HUES6 (cell line): Measurements from ENCODE around the gene PHLDA3.
"Not testable (repeated sequence)": the region's sequence is repeated elsewhere in the genome, so short reads cannot be mapped to it uniquely, and the experiment has no call there.

Source experiments
- H3K27ac ChIP-seq: 2 replicates; pipeline ENCODE4 v1.7.0; 2013; ENCODE audit warnings: low read depth, mild to moderate bottlenecking, low read length, inconsistent platforms
- H3K27me3 ChIP-seq: 2 replicates; pipeline ENCODE4 v1.6.1; 2013; ENCODE audit warnings: low read length; ENCODE audit not compliant: control insufficient read depth, insufficient read depth
- H3K36me3 ChIP-seq: 2 replicates; pipeline ENCODE4 v1.6.1; 2013; ENCODE audit warnings: low read length; ENCODE audit not compliant: control insufficient read depth, insufficient read depth
- H3K4me1 ChIP-seq: 2 replicates; pipeline ENCODE4 v1.6.1; 2013; ENCODE audit warnings: low read length; ENCODE audit not compliant: control insufficient read depth, insufficient read depth
- H3K4me3 ChIP-seq: 2 replicates; pipeline ENCODE4 v1.5.1; 2013; ENCODE audit warnings: low read depth, low read length
- H3K9ac ChIP-seq: one replicate; pipeline ENCODE4 v1.6.1; 2013; ENCODE audit warnings: mild to moderate bottlenecking, low read length
- H3K9me3 ChIP-seq: 2 replicates; pipeline ENCODE4 v1.6.1; 2013; ENCODE audit warnings: low read depth, low read length; ENCODE audit not compliant: control insufficient read depth, insufficient read depth

The PHLDA3 gene

DNA sequence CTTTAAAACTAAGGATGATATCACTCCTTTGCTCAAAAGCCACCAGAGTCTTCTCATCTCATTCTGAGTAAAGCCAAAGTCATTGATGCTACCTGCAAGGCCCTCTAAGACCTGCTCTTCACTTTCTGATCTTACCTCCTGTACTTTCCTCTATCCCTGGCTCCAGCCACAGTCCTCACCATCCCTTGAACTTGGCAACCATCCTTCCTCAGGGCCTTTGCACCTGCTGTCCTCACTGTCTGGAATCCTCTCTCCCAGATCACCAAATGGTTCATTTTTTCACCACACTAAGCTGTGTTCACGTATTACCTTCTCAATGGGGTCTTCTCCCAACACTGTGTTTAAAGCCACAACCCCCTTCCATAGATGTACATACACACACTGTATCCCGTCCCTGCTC, 4.3 kb upstream of the PHLDA3 start:
- no peak overlapping the region for H3K4me3 ChIP-seq
- H3K27ac ChIP-seq: no peak overlapping the region
- H3K4me1 ChIP-seq: peaks cover 8% of the 10 kb centered on the region
- H3K27me3 ChIP-seq: peaks cover 38% of the 10 kb centered on the region
- no peaks in the 10 kb centered on the region; the same call in 1 of the 2 replicates for H3K36me3 ChIP-seq
- H3K9me3 ChIP-seq: no peaks in the 10 kb centered on the region
- no peak overlapping the region for H3K9ac ChIP-seq

DNA sequence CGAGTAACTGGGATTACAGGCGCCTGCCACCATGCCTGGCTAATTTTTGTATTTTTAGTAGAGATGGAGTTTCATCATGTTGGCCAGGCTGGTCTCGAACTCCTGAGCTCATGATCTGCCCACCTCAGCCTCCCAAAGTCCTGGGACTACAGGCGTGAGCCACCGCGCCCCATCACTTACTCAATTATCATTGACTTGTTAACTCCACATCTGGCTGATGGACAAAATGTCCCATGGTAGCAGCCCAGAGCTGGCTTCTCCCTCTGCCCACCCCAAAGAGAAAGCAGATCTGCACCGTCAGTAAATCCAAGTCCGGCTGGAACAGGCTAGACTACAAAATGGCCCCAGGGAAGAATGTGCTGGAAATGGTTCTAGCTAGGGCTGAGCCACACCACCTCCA, 3.3 kb upstream of the PHLDA3 start:
- H3K27ac ChIP-seq, H3K4me3 ChIP-seq, H3K9ac ChIP-seq, H3K36me3 ChIP-seq, H3K9me3 ChIP-seq: not testable (repeated sequence)
- Histone ChIP-seq H3K27me3 (peaks cover 43% of the 10 kb centered on the region), H3K4me1 (peaks cover 16% of the 10 kb centered on the region)

DNA sequence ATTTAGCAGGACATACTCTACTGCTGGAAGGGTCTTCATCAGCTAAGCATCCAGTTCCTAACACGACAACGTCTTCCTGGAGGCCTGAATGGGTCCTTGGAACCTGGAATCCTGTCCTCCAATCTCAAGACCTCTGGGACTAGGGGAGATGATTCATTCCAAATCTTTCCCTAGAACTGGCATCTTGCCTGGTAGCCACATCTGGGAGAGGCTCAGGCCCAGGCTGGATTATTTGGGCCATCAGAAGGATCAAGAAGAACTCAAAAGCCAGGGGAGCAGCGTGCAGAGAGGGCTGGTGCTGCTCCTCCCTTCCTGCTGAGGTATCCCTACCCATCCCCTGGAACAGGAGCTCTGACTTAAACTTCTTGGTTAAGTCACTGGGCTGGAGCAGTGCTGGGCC, 2.8 kb upstream of the PHLDA3 start:
- peaks cover 16% of the 10 kb centered on the region for H3K4me1 ChIP-seq
- H3K9me3 ChIP-seq: no peaks in the 10 kb centered on the region
- H3K27me3 ChIP-seq: peaks cover 43% of the 10 kb centered on the region

DNA sequence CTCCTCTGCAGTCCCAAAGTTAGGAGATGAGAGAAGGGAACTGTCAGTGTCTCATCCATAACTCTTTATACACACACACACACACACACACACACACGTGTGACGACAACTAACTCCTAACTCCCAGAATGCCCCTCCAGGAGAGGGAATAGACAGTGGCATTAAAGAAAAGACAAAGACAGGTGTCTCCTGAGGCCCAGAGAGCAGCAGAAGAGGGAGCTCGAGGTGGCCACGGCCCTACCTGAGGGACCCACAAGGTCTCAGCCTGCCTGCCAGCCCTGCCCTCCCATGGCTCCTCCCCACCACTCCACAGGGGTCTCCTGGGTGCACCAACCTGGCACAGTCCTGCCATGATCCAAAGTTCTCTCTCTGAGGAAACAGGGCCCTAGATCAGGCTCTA, 1.6 kb upstream of the PHLDA3 start:
- peaks cover 9% of the 10 kb centered on the region for H3K36me3 ChIP-seq
- no peak overlapping the region for H3K27ac ChIP-seq
- no peak overlapping the region for H3K4me3 ChIP-seq
- H3K9me3 ChIP-seq: no peaks in the 10 kb centered on the region
- H3K27me3 ChIP-seq: peaks cover 39% of the 10 kb centered on the region
- no peak overlapping the region for H3K9ac ChIP-seq
- H3K4me1 ChIP-seq: peaks cover 16% of the 10 kb centered on the region

More for the DNA sequence above, 2.8 kb upstream of the PHLDA3 start:
- no peak overlapping the region for H3K27ac ChIP-seq
- H3K9ac ChIP-seq: no peak overlapping the region
- no peak overlapping the region for H3K4me3 ChIP-seq
- no peaks in the 10 kb centered on the region; the same call in 1 of the 2 replicates for H3K36me3 ChIP-seq

DNA sequence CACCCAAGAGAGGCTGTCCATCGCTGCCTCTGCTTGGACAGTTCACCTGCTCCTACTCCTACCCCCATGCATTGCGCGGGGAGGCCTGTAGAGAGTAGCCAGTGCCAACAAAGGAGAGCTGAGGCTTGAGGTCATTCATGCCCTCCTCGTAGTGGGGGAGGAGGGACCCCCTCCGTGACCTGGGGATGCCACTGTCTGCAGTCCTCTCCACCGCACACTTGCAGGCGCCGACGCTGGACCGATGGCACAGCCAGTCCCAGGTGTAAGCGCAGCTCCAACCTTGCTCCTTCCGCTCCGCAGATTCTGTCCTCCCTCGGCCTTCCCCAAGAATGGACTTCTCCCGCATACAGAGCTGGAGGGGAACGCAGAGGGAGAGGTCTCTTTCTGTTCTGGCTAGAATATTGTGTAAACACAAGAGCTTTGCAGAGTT, 672 bp upstream of the PHLDA3 start:
- Histone ChIP-seq H3K9me3 (no peaks in the 10 kb centered on the region), H3K36me3 (peaks cover 18% of the 10 kb centered on the region), H3K4me1 (peaks cover 16% of the 10 kb centered on the region), H3K4me3 (peak overlapping the region; percentile 99), H3K27me3 (peaks cover 36% of the 10 kb centered on the region), H3K27ac (no peak overlapping the region), H3K9ac (peak overlapping the region; percentile 1)

DNA sequence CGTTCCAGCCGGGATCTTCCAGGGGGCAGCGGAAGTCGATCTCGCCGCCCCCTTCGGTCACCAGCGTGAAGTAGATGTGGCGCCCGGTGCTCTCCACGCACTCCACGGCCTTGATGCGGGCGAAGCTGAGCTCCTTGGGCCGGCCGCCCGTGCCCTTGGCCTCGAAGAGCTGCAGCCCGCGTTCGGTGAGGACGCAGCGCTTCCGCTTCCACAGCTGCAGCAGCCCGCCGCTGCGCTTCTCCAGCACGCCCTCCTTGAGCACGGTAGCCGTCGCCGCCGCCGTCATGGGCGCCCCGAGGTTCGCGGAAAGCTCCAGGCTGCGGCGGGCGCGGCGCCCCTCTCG, 516 bp downstream of the PHLDA3 start:
- peak overlapping the region; percentile 99 for H3K4me3 ChIP-seq
- peak overlapping the region; percentile 93 for H3K27ac ChIP-seq
- peak overlapping the region; percentile 91 for H3K9ac ChIP-seq
- no peaks in the 10 kb centered on the region for H3K9me3 ChIP-seq
- H3K27me3 ChIP-seq: peaks cover 36% of the 10 kb centered on the region
- H3K36me3 ChIP-seq: peaks cover 25% of the 10 kb centered on the region
- H3K4me1 ChIP-seq: peaks cover 16% of the 10 kb centered on the region

DNA sequence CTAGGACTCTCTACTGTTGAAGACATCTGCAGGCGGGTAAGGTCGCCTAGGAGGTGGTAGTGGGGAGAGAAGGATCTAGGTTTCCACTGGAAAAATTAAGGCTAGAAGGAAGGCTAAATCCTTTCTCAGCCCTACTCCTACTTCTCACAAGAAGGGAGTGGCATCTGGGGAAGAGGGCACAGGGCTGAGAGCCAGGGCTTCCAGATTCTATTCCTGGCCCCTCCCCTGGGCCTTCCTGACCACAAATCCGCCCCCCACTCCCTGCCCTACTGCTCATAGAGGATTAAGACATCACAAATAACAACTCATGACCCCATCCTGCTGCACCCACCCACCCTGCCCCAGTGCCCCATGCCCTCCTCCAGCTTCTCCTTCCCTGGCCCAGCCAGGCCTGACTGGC, 2.5 kb downstream of the PHLDA3 start:
- H3K4me1 ChIP-seq: peaks cover 24% of the 10 kb centered on the region
- no peak overlapping the region for H3K27ac ChIP-seq
- H3K4me3 ChIP-seq: peak overlapping the region; percentile 99

DNA sequence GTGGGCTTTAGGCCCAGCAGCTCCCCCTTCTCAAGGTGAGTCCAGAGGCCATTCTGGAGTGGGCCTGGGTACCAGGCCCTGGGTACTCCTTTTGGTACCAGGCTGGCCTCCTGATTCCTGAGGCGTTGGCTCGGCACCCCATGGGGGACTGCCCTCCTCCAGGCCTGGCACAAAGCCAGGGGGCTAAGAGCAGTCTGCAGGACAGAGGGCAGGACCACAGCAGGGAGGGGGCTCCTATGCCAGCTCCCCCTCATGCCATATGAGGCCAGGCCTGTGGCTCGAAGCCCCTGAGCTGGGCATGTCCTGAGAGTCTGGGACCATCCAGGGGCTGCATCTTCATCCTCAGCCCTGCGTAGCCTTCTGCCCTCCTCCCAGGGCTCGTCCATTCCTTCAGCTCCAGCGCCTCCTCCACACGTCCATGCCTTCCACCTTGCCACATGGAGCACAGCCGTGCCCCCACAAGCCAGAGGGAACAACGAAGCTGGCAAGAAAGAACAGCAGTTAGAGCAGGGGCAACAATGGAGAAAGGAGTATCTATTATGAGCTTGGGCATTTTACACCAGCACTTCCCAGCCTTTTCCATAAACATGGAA, 3.2 kb downstream of the PHLDA3 start:
- Histone ChIP-seq H3K27me3 (peaks cover 25% of the 10 kb centered on the region), H3K4me3 (peak overlapping the region; percentile 99), H3K27ac (no peak overlapping the region), H3K36me3 (peaks cover 25% of the 10 kb centered on the region), H3K9me3 (no peaks in the 10 kb centered on the region), H3K9ac (no peak overlapping the region), H3K4me1 (peaks cover 27% of the 10 kb centered on the region)

More for the DNA sequence above, 2.5 kb downstream of the PHLDA3 start:
- Histone ChIP-seq H3K9ac (no peak overlapping the region), H3K27me3 (peaks cover 31% of the 10 kb centered on the region), H3K9me3 (no peaks in the 10 kb centered on the region), H3K36me3 (peaks cover 25% of the 10 kb centered on the region)

DNA sequence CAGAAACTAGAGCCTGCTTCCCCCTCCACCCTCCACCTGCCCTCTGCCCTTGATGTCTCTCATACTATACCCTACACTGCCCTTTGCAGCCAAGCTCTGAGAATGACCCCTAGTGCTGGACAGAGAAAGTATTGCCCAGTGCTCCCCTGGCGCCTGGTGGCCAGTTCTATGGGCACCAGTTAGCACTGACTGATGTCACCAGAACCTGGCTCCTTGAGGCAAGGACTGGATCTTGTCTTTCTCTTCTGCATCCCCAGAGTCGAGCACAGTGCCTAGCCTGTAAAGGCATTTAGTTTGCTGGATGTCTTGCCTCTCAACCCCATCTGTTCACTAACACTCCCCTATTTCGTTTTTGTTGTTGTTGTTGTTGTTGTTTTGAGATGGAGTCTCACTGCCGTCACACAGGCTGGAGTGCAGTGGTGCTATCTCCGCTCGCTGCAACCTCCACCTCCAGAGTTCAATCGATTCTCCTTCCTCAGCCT, 5.9 kb downstream of the PHLDA3 start:
- Histone ChIP-seq H3K9ac (no peak overlapping the region), H3K36me3 (peaks cover 25% of the 10 kb centered on the region), H3K4me3 (no peak overlapping the region), H3K27ac (no peak overlapping the region), H3K27me3 (peaks cover 3% of the 10 kb centered on the region; the same call in 1 of the 2 replicates), H3K9me3 (no peaks in the 10 kb centered on the region), H3K4me1 (peaks cover 17% of the 10 kb centered on the region)

DNA sequence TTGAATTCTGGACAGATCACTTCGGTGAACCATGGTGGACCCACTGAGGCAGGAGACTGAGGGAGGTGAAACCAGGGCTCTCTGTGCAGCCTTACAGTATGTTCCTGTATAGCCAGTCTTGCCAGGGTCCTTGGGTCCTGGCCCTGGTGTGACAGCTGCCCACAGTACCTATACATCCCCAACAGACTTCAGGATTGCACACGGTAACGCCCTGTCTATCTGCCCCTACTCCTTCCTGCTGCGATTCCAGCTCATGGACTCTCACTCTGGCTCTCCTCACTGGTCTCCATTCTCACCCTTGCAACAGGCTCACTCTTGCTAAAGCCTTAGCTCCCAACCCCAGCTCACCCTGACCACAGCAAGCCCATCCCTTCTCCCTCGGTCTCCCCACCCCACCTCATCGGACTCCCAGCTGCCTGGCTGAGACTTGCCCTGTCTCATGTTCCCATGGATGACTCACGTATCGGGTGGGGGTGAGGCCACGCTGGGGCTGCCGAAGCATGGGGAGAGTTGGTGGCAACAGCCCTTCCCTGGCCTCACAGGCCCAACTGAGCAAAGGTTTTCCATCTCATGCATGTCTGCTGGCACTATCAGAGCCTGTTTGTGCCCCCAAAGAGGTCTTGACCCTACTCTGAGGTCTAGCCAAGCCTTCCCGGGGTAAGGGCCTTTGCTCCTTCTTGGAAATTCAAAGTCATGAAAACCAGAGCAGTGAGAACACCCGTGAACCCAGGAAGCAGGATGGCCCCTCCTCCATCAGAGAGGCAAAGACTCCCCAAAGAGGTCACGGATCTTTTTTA, 7.1 kb downstream of the PHLDA3 start:
- H3K4me1 ChIP-seq: peaks cover 21% of the 10 kb centered on the region

More for the DNA sequence above, 7.1 kb downstream of the PHLDA3 start:
- Histone ChIP-seq H3K9me3 (no peaks in the 10 kb centered on the region), H3K4me3 (no peak overlapping the region), H3K27ac (no peak overlapping the region), H3K27me3 (no peaks in the 10 kb centered on the region), H3K9ac (no peak overlapping the region), H3K36me3 (peaks cover 25% of the 10 kb centered on the region)
